HG03066 (cell line): ENCODE data around the gene ST6GALNAC3.

ENCODE experiments used
- ATAC-seq: cut with Tn5 transposase; IDR thresholded peaks from one replicate; pipeline ENCODE4 v1.9.1; 2021; ENCODE audit warnings: low read depth; ENCODE audit not compliant: unreplicated experiment

Gene ST6GALNAC3

DNA sequence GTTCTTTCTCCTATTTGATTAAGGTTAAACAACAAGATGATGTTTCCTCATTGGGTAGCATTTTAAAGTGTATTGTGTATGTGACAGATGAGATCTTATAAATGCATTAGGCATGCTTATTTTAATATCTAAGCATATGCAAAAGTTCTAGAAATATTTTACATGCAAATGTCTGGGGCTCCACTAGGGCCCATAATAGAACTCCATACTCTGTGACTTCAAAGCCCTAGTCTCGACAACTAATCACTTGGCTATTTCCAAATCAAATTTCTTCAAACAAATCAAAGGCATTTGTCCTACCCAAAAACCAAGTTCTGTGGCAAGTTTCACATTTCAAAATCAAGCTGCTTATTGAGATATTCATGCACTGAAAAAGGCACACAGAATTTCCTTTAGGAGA is 407.1 kb downstream of the ST6GALNAC3 start:
- ATAC-seq = no peak

DNA sequence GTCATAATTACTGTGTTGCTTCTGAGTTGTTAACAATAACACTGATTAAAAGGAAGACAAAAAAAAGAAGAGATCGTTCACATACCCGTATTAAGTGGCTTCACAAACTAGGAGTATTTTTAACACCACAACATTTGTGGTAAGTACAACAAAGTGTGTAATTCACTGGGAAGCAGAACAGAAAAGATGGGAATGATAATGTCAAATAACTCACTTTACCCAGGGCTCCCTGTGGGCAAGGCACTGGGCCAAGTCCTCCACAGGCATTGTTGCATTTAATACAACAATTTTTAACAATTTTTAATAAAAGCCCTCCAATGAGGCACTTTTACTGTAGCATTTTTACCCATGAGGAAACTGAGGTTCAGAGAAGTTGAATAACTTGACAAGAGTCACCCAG is 407.7 kb downstream of the ST6GALNAC3 start:
- ATAC-seq = no peak

GRCh38 chr1:76491737-76492136 is 417.2 kb downstream of the ST6GALNAC3 start:
- no peak for ATAC-seq

DNA sequence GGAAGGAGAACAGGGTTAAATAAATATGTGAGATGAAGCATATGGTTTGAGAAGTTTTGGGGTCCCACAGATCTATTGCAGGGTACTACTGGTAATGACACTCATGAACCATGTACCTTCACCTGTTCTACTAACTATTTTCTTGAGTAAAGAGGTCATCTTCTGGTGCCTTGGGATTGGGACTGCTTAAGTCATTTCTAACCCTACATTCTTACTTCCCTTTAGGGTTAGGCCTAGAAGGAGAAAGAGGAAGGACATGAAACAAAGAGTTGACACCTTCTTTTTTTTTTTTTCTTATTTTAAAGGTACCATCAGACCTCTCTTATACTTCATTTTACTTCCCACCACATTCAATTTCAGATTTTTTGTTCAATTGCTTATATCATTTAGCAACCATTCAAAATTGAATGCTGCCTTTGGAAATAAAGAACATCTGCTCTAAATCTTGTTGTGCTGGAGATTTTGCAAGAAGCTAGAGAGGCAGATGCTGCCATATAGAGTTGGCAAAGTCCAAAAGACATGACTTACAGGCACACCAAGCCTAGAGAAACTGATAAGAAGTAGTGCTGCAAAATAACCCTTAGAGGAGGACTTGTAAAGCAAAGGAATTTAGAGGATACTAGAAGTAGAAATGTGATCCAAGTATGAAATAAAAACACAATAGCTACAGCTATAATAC is 418.3 kb downstream of the ST6GALNAC3 start:
- ATAC-seq = no peak

GRCh38 chr1:76494807-76495206 is 420.3 kb downstream of the ST6GALNAC3 start:
- peak; percentile 73 for ATAC-seq

DNA sequence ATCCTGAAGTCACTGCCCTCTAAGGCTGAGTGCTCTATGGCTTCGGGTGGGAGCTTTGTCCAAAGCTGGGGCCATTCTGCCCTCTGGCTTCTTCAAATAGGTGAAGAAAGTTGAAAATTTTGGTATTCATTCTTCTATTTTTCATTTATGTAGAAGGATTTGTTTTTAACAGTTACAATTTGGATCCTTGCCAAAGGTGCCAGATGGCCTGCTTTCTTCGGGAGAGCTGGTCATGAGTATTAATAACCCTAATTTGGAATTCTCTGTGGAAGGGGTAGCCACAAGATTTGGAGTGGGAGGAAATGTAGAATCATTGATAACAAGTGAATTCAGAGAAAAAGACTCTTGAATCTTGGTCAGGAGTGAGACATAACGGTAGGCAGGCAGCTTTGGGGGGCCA is 422.3 kb downstream of the ST6GALNAC3 start:
- no peak for ATAC-seq

DNA sequence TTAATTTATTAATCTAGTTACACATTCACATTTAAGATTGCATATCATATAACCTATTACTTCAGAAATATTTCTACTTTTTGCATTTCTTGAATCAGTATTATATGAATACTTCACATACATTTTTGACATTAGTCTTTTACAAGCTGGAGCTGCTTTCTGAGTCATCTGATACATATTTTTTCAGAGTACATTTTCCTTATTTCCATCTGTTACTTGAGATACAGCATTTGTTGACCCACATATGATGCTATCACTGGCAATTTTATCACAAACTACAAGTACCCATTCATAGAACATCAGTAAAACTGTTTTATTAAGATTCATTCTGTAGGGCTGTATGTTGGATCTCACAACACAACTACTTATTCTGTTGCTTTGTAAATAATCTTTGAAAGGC is 425.6 kb downstream of the ST6GALNAC3 start:
- ATAC-seq = no peak

DNA sequence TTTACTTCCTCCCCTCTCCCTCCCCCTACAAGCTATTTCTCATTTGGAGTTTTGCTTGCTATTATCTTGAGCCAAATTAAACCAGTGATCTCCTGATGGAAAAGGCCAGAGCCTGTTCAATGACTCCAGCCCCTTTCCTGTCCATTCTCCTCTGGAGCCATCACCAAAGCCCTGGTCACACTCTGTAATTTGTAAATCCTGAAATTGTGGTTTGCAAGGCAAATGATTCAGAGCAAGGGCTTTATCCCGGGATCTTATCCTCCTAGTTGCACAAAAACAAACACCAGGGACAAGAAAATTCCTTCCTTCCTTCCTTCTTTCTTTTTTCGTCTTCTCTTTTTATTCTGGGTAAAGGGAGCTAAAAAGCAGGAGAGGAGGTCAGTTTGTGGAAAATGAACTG is 426.6 kb downstream of the ST6GALNAC3 start:
- ATAC-seq = no peak

GRCh38 chr1:76501586-76502219 is 427.2 kb downstream of the ST6GALNAC3 start:
- ATAC-seq = no peak

DNA sequence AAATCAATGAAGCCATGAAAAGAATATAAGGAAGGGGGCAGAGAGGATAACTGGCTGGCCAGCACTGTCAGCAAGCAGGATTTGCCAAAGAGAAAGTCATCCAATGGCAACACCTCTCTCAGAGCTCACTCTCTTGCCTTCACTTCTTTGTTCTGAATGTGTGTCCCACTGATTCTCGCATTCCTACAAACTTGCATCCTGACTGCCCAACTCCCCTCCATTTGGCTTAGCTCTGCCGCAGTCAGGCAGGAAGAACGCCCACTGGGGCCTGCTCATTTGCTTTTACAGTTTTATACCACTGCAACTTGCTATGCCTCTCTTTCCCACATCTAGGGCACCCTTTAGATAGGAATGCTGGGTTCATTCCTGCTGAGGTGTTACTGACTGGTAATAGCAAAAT is 428.6 kb downstream of the ST6GALNAC3 start:
- no peak for ATAC-seq

GRCh38 chr1:76503736-76504135 is 429.2 kb downstream of the ST6GALNAC3 start:
- no peak for ATAC-seq

DNA sequence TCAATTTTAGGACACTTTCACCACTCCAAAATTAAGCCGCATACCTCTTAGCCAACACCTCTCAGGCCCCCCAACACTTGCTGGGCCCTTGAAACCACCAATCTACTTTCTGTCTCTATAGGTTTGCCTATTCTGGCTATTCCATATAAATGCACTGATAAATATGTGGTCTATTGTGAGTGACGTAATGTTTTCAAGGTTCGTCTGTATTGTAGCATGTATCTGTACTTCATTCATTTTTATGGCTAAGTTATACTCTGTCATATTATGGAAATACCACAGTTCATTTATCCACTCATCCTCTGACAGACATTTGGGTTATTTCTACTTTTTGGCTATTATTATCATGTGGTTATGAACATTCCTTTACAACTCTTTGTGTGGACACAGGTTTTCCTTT is 432.8 kb downstream of the ST6GALNAC3 start:
- no peak for ATAC-seq

GRCh38 chr1:76508871-76509270 is 434.3 kb downstream of the ST6GALNAC3 start:
- no peak for ATAC-seq

DNA sequence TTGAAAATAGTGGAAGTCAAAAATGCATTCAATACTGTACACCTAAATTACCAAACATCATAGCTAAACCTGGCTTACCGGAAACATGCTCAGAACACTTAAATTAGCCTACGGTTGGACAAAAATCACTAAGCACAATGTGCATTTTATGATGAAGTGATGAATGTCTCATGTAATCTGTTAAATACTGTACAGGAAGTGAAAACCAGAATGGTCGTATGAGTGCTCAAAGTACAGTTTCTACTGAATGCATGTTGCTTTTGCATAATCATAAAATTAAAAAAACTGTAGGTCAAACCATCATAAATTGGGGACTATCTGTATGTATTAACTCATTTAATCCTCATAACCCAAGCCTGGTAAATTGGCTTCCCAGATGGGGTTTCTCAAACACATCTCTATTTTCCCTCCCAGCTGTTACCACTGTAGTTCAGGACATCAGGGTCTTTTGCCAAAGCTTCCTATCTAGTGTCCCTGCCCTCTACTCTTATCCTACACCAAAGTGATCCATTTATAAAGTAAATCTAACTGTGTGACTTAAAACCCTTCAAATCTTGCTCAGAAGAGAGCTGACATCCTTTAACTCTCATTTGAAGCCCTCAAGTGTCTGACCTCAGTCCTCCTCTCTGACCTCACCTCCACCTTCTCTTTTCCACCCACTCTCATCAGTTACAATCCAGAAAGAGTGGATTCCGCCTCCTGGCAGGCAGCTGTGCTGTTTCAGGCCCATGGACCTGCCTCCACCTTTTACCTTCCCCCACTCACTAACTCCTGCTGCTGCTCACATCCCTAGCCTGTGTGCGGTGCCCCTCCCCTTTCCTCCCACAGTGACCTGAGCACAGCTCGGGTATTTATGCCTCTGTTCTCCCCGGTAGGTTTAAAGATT is 436.4 kb downstream of the ST6GALNAC3 start:
- ATAC-seq = no peak

- no peak for ATAC-seq
Measured at GRCh38 chr1:76511558-76512179, 437.1 kb downstream of the ST6GALNAC3 start.

- ATAC-seq = no peak
Measured at GRCh38 chr1:76530953-76531352, 456.4 kb downstream of the ST6GALNAC3 start.

- ATAC-seq = no peak
Measured at GRCh38 chr1:76541618-76542017, 467.1 kb downstream of the ST6GALNAC3 start.

DNA sequence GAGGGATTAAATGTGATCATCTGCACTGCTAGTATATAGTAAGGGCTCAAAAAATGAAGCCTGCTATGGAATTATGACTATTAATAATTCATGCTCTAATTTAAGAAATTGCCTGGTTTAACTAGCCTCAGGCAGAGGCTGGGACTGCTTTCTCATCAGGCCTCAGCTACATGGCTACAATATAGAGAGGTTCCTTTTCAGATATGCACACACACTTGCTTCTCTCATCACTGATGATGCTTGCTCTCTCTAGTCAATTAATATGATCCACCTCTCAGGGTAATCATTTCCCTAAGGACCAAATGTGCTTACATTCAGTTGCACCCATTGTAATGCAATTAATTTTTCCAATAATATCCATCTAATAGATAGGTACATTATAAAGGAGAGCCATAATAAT is 467.8 kb downstream of the ST6GALNAC3 start:
- ATAC-seq = no peak

DNA sequence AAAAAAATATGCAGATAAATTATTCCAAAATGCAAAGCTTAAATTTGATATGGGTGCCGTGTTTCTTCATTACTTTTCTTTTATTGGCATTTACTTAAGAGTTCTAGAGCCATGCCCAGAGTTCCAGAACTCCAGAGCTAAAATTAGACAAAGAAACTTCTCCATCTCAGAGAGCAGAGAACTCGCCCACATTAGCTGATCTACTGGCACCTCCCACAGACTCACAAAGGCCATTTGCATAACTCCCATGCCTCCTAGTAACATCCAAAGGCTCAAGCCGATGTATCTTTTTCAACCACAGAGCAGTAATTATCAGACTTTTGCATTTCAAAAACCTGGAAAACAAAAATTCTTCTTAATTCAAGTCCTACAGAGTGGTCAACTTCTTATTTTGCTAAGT is 468.9 kb downstream of the ST6GALNAC3 start:
- ATAC-seq = no peak

- no peak for ATAC-seq
Measured at GRCh38 chr1:76546354-76546933, 471.9 kb downstream of the ST6GALNAC3 start.

DNA sequence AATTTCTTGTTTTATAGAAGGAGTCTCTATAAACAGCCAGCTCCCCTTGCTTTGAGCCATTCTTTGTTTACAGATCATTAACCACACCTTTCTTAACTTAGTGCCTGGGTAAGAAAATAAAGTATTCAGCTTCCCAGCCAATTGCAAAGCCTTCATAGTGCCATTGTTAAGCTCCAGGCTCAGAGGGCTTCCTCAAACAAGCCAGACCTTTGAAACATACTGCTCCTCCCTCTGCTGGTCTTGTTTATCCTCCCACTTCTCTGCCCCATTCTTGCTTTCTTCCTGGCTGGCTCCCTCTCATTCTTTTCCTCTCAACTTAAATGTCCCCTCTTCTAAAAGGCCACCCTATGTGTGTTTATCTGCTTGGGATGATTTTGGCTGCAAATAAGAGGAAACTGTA is 473.4 kb downstream of the ST6GALNAC3 start:
- no peak for ATAC-seq
